ENCODE results near the gene UBE2J1.
A peak's percentile ranks its signal among the peaks of the same experiment; 100 is the strongest.

UBE2J1 gene

DNA sequence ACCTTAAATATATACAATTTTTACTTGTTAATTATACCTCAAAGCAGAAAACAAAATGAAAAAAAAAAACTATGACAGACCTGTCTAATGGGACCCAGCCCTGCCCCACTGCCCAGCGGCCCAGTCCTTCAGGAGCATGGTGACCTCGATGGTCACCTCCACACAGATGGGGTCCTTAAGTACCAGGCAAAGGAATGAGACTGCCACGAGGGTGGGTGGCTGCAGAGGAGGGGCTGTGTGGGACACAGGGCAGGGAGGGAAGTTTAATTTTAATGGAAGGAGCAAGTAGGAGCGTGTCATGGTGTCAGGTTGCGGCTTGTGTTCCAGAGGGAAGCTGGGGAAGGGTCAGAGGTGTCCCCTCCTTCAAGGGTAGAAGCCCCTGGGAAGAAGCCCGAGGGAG is 66.0 kb downstream of the UBE2J1 start:
- no peak for DNase-seq

DNA sequence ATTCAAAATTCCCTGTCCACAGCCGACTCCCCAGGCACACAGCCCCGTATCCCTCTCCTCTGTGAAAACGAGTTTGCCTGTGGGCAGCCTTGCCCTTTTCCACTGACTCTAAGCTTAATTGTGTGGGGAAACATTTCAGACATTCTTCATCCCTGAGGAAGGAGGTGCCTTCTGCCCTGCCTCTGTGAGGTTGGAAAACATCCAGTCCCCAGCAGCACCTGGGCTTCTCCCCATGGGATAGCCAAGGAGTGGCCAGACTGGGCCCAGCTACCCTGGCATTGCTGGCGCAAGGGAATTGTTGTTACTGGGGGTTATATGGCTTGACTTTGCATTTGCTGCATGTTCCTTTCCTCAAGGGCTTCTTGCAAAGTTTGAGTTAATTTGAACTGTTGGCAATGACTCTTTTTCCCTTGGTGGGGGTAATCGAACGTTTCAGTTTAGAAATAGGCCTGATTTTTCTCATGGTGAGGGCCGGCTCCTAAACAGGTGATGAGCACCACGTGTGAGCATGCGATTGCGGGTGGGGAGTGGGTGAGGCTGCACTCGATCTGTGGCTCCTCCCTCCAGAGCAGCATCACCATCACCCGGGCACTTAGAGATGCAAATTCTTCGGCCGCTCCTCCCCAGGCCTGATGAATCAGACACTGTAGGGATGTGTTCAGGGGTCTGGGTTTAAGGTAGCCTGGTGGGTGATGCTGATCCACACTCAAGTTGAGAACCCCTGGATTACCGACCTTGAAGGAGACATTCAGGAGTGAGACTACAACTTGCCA is 67.4 kb downstream of the UBE2J1 start:
- DNase-seq: no peak

- DNase-seq: no peak
These were observed 68.4 kb downstream of the UBE2J1 start for GRCh38 chr6:89284081-89284480.

GRCh38 chr6:89282749-89283148 is 69.8 kb downstream of the UBE2J1 start:
- DNase-seq: no peak

DNA sequence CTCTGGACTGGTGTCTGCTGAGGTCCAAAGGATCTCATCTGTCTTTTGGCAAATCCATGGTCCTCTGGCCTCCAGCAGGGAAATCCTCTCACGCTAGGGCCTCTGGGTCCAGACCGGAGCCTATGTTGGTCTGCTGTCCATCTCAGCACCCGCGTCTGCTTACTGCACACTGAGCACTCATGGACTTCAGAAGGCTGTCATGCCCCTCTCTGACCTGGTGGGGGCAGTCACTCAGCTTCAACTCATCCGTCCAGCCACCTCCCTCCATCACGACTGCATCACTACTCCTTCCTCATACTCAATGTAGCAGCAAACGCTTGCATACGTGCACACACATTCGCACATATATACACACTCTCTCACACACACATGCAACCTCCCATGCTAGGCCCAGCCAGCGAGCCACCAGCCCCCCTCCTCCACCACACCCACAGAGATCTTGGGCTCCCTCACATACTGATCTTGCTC is 70.7 kb downstream of the UBE2J1 start:
- peak in 1 of 2 experiments; percentile 11 for DNase-seq

- no peak for DNase-seq
These were observed 73.6 kb downstream of the UBE2J1 start for GRCh38 chr6:89278956-89279355.
